GM23338 (cell line): ENCODE results near the gene NCR2. TPM values are rescaled to one million over a fixed set of nuclear protein-coding genes. Genes with fewer than 3 reads are reported as not detected.

ENCODE experiments used
- ATAC-seq: fragments of 200-7000 bp; cut with Tn5 transposase; 3 replicates; pipeline ENCODE4 v1.9.1; 2020
- DNase-seq: peaks from one replicate; pipeline ENCODE4 v3.0.0-alpha.2; 2015; ENCODE audit warnings: low spot score
- H2AFZ ChIP-seq: fragments of 200-600 bp; sonication (generic); 2 replicates; pipeline ENCODE4 v1.8.0; 2016; ENCODE audit warnings: antibody characterized with exemption, mild to moderate bottlenecking, moderate library complexity
- H3F3A ChIP-seq: fragments of 200-600 bp; sonication (generic); replicated peaks from 2 replicates; pipeline ENCODE4 v1.8.0; 2017; ENCODE audit warnings: antibody characterized with exemption, mixed run types, low read depth
- H3K27ac ChIP-seq: fragments of 200-600 bp; sonication (generic); 2 replicates; pipeline ENCODE4 v1.6.1; 2016; ENCODE audit warnings: low read depth
- H3K27me3 ChIP-seq: fragments of 200-600 bp; sonication (generic); 2 replicates; pipeline ENCODE4 v1.8.0; 2016; ENCODE audit warnings: mild to moderate bottlenecking, mixed run types, moderate library complexity; ENCODE audit not compliant: insufficient read depth
- H3K36me3 ChIP-seq: fragments of 200-600 bp; sonication (generic); 2 replicates; pipeline ENCODE4 v1.8.0; 2016; ENCODE audit warnings: mild to moderate bottlenecking; ENCODE audit not compliant: insufficient read depth
- H3K4me1 ChIP-seq: fragments of 200-600 bp; sonication (generic); 2 replicates; pipeline ENCODE4 v1.8.0; 2016; ENCODE audit warnings: mild to moderate bottlenecking, moderate library complexity; ENCODE audit not compliant: insufficient read depth
- H3K4me2 ChIP-seq: fragments of 200-600 bp; sonication (generic); 2 replicates; pipeline ENCODE4 v1.7.1; 2017; ENCODE audit warnings: mixed run types
- H3K4me3 ChIP-seq: fragments of 200-600 bp; sonication (generic); 2 replicates; pipeline ENCODE4 v1.6.1; 2016; ENCODE audit warnings: mixed run types
- H3K79me2 ChIP-seq: fragments of 200-600 bp; sonication (generic); replicated peaks from 2 replicates; pipeline ENCODE4 v1.8.0; 2017; ENCODE audit warnings: mild to moderate bottlenecking; ENCODE audit not compliant: insufficient read depth
- H3K9me2 ChIP-seq: fragments of 200-600 bp; sonication (generic); 2 replicates; pipeline ENCODE4 v1.8.0; 2017; ENCODE audit not compliant: insufficient read depth
- H4K20me1 ChIP-seq: fragments of 200-600 bp; sonication (generic); replicated peaks from 2 replicates; pipeline ENCODE4 v1.8.0; 2017; ENCODE audit warnings: mild to moderate bottlenecking; ENCODE audit not compliant: insufficient read depth
- H3K27ac Mint-ChIP-seq: 2 replicates; pipeline ENCODE4 v1.8.0; 2020; ENCODE audit warnings: inconsistent platforms, mild to moderate bottlenecking, moderate library complexity, mixed read lengths
- H3K27me3 Mint-ChIP-seq: 3 replicates; pipeline ENCODE4 v1.8.0; 2022; ENCODE audit warnings: low read depth, mild to moderate bottlenecking, moderate library complexity, mixed read lengths, inconsistent platforms; ENCODE audit not compliant: insufficient read depth, poor library complexity
- H3K36me3 Mint-ChIP-seq: 3 replicates; pipeline ENCODE4 v1.8.0; 2021; ENCODE audit warnings: low read depth, mild to moderate bottlenecking, inconsistent platforms, moderate library complexity, mixed read lengths
- H3K4me1 Mint-ChIP-seq: 3 replicates; pipeline ENCODE4 v1.8.0; 2020; ENCODE audit warnings: mild to moderate bottlenecking, inconsistent platforms, mixed read lengths
- H3K4me3 Mint-ChIP-seq: 3 replicates; pipeline ENCODE4 v1.8.0; 2021; ENCODE audit warnings: moderate library complexity, mild to moderate bottlenecking, inconsistent platforms, mixed read lengths
- H3K9me3 Mint-ChIP-seq: 3 replicates; pipeline ENCODE4 v1.8.0; 2020; ENCODE audit warnings: moderate library complexity, mild to moderate bottlenecking, inconsistent platforms, mixed read lengths
- CREB1 ChIP-seq: fragments of 250-450 bp; sonication (Bioruptor Pico); IDR thresholded peaks from 2 replicates; pipeline ENCODE4 v1.5.0; 2020; ENCODE audit warnings: low read depth, mild to moderate bottlenecking, moderate library complexity
- ETS1 ChIP-seq: IDR thresholded peaks from 2 replicates; pipeline ENCODE4 v1.6.1; 2016; ENCODE audit warnings: antibody characterized with exemption
- EZH2 ChIP-seq: fragments of 200-600 bp; sonication (generic); IDR thresholded peaks from one replicate; pipeline ENCODE4 v1.8.0; 2017; ENCODE audit warnings: antibody characterized with exemption, mild to moderate bottlenecking, low read depth; ENCODE audit not compliant: unreplicated experiment
- EZH2phosphoT487 ChIP-seq: fragments of 200-600 bp; sonication (generic); IDR thresholded peaks from one replicate; pipeline ENCODE4 v1.8.1; 2018; ENCODE audit warnings: antibody characterized with exemption; ENCODE audit not compliant: unreplicated experiment
- JUNB ChIP-seq: IDR thresholded peaks from one replicate; pipeline ENCODE4 v1.6.1; 2016; ENCODE audit warnings: antibody characterized with exemption; ENCODE audit not compliant: unreplicated experiment
- NANOG ChIP-seq: IDR thresholded peaks from 2 replicates; pipeline ENCODE4 v1.6.1; 2016; ENCODE audit warnings: antibody characterized with exemption, borderline replicate concordance
- POLR2AphosphoS5 ChIP-seq: IDR thresholded peaks from 2 replicates; pipeline ENCODE4 v1.6.1; 2016; ENCODE audit warnings: antibody characterized with exemption, low read depth
- STAT1 ChIP-seq: IDR thresholded peaks from one replicate; pipeline ENCODE4 v1.6.1; 2016; ENCODE audit warnings: antibody characterized with exemption; ENCODE audit not compliant: unreplicated experiment
- ZNF114 ChIP-seq: fragments of 250-450 bp; sonication (Bioruptor Pico); IDR thresholded peaks from 2 replicates; pipeline ENCODE4 v1.5.0; 2020; ENCODE audit warnings: mild to moderate bottlenecking, moderate library complexity
- ZNF331 ChIP-seq: fragments of 250-450 bp; sonication (Bioruptor Pico); IDR thresholded peaks from 2 replicates; pipeline ENCODE4 v1.5.0; 2020; ENCODE audit warnings: low read depth, mild to moderate bottlenecking, moderate library complexity
- polyA plus RNA-seq: library from polyadenylated mRNA; unstranded; fragments of >200 nt; fragmentation: Nextera tagmentation; extraction: Ambion mirVana; gene quantifications from 2 replicates; pipeline ENCODE4 v1.2.1, GENCODE V29; 2016
- total RNA-seq: library from RNA; depleted of rRNA; stranded (reverse); fragments of >200 nt; shearing (Covaris generic); gene quantifications from 2 replicates; pipeline ENCODE4 v1.2.3, GENCODE V29; 2014
- TF ChIP-seq, protein P1 (sequence below), 2 experiments: fragments of 200-600 bp in 1 of 2; sonication (generic) in 1 of 2; conservative IDR thresholded peaks; 2 replicates each; pipeline versions ENCODE4 v1.5.1 to v1.6.1; 2016 to 2017; ENCODE audit warnings: antibody characterized with exemption in 2 of 2, low read depth in 2 of 2, mild to moderate bottlenecking in 2 of 2, moderate library complexity in 1 of 2
- TF ChIP-seq, protein P2 (sequence below): fragments of 250-450 bp; sonication (Bioruptor Pico); IDR thresholded peaks from 2 replicates; pipeline ENCODE4 v1.5.0; 2020; ENCODE audit warnings: mild to moderate bottlenecking, moderate library complexity
- TF ChIP-seq, protein P3 (sequence below): IDR thresholded peaks from one replicate; pipeline ENCODE4 v1.6.1; 2018; ENCODE audit warnings: antibody characterized with exemption; ENCODE audit not compliant: unreplicated experiment

NCR2 gene
- total and polyA plus RNA-seq, 2 experiments from 2014 or later: not detected

GRCh38 chr6:41352907-41353306, 17.5 kb downstream of the NCR2 start:
- H3K27ac ChIP-seq: no peak overlapping the region
- DNase-seq (no peak), ATAC-seq (no peak)
- H3K36me3 ChIP-seq: 0 out of 2 replicates have a peak, but pooled peaks cover 4% of the 10 kb centered on the region
- no peaks in the 10 kb centered on the region for H3K27me3 ChIP-seq
- Mint-ChIP-seq H3K27me3 (peaks cover 3% of the 10 kb centered on the region), H3K36me3 (peaks cover 7% of the 10 kb centered on the region; the same call in 2 of the 3 replicates), H3K27ac (no peak overlapping the region), H3K4me1 (no peaks in the 10 kb centered on the region; the same call in 2 of the 3 replicates), H3K4me3 (no peak overlapping the region), H3K9me3 (peaks cover 13% of the 10 kb centered on the region)
- H4K20me1 ChIP-seq: no peaks in the 10 kb centered on the region
- no peak overlapping the region for H3K4me2 ChIP-seq
- H3K4me3 ChIP-seq: no peak overlapping the region
- no peak overlapping the region for H2AFZ ChIP-seq
- no peaks in the 10 kb centered on the region for H3K4me1 ChIP-seq
- no peaks in the 10 kb centered on the region for H3K9me2 ChIP-seq
- no peaks in the 10 kb centered on the region for H3K79me2 ChIP-seq
- no peaks in the 10 kb centered on the region for H3F3A ChIP-seq
- TF ChIP-seq JUNB (no peak), STAT1 (no peak), CREB1 (CRISPR knock-in tag) (no peak), EZH2 (no peak), EZH2phosphoT487 (no peak), POLR2AphosphoS5 (no peak), NANOG (no peak), ZNF114 (CRISPR knock-in tag) (no peak), ETS1 (no peak), ZNF331 (no peak)
- TF ChIP-seq, protein P1, sequence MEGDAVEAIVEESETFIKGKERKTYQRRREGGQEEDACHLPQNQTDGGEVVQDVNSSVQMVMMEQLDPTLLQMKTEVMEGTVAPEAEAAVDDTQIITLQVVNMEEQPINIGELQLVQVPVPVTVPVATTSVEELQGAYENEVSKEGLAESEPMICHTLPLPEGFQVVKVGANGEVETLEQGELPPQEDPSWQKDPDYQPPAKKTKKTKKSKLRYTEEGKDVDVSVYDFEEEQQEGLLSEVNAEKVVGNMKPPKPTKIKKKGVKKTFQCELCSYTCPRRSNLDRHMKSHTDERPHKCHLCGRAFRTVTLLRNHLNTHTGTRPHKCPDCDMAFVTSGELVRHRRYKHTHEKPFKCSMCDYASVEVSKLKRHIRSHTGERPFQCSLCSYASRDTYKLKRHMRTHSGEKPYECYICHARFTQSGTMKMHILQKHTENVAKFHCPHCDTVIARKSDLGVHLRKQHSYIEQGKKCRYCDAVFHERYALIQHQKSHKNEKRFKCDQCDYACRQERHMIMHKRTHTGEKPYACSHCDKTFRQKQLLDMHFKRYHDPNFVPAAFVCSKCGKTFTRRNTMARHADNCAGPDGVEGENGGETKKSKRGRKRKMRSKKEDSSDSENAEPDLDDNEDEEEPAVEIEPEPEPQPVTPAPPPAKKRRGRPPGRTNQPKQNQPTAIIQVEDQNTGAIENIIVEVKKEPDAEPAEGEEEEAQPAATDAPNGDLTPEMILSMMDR (conservative IDR thresholded peaks at IDR 0.05; ENCODE audit: low read depth in 2 of 2): no peak
- TF ChIP-seq, protein P2, sequence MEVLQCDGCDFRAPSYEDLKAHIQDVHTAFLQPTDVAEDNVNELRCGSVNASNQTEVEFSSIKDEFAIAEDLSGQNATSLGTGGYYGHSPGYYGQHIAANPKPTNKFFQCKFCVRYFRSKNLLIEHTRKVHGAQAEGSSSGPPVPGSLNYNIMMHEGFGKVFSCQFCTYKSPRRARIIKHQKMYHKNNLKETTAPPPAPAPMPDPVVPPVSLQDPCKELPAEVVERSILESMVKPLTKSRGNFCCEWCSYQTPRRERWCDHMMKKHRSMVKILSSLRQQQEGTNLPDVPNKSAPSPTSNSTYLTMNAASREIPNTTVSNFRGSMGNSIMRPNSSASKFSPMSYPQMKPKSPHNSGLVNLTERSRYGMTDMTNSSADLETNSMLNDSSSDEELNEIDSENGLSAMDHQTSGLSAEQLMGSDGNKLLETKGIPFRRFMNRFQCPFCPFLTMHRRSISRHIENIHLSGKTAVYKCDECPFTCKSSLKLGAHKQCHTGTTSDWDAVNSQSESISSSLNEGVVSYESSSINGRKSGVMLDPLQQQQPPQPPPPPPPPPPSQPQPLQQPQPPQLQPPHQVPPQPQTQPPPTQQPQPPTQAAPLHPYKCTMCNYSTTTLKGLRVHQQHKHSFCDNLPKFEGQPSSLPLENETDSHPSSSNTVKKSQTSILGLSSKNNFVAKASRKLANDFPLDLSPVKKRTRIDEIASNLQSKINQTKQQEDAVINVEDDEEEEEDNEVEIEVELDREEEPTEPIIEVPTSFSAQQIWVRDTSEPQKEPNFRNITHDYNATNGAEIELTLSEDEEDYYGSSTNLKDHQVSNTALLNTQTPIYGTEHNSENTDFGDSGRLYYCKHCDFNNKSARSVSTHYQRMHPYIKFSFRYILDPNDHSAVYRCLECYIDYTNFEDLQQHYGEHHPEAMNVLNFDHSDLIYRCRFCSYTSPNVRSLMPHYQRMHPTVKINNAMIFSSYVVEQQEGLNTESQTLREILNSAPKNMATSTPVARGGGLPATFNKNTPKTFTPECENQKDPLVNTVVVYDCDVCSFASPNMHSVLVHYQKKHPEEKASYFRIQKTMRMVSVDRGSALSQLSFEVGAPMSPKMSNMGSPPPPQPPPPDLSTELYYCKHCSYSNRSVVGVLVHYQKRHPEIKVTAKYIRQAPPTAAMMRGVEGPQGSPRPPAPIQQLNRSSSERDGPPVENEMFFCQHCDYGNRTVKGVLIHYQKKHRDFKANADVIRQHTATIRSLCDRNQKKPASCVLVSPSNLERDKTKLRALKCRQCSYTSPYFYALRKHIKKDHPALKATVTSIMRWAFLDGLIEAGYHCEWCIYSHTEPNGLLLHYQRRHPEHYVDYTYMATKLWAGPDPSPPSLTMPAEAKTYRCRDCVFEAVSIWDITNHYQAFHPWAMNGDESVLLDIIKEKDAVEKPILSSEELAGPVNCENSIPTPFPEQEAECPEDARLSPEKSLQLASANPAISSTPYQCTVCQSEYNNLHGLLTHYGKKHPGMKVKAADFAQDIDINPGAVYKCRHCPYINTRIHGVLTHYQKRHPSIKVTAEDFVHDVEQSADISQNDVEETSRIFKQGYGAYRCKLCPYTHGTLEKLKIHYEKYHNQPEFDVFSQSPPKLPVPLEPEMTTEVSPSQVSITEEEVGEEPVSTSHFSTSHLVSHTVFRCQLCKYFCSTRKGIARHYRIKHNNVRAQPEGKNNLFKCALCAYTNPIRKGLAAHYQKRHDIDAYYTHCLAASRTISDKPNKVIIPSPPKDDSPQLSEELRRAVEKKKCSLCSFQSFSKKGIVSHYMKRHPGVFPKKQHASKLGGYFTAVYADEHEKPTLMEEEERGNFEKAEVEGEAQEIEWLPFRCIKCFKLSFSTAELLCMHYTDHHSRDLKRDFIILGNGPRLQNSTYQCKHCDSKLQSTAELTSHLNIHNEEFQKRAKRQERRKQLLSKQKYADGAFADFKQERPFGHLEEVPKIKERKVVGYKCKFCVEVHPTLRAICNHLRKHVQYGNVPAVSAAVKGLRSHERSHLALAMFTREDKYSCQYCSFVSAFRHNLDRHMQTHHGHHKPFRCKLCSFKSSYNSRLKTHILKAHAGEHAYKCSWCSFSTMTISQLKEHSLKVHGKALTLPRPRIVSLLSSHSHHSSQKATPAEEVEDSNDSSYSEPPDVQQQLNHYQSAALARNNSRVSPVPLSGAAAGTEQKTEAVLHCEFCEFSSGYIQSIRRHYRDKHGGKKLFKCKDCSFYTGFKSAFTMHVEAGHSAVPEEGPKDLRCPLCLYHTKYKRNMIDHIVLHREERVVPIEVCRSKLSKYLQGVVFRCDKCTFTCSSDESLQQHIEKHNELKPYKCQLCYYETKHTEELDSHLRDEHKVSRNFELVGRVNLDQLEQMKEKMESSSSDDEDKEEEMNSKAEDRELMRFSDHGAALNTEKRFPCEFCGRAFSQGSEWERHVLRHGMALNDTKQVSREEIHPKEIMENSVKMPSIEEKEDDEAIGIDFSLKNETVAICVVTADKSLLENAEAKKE (CRISPR knock-in tag): no peak
- TF ChIP-seq, protein P3, sequence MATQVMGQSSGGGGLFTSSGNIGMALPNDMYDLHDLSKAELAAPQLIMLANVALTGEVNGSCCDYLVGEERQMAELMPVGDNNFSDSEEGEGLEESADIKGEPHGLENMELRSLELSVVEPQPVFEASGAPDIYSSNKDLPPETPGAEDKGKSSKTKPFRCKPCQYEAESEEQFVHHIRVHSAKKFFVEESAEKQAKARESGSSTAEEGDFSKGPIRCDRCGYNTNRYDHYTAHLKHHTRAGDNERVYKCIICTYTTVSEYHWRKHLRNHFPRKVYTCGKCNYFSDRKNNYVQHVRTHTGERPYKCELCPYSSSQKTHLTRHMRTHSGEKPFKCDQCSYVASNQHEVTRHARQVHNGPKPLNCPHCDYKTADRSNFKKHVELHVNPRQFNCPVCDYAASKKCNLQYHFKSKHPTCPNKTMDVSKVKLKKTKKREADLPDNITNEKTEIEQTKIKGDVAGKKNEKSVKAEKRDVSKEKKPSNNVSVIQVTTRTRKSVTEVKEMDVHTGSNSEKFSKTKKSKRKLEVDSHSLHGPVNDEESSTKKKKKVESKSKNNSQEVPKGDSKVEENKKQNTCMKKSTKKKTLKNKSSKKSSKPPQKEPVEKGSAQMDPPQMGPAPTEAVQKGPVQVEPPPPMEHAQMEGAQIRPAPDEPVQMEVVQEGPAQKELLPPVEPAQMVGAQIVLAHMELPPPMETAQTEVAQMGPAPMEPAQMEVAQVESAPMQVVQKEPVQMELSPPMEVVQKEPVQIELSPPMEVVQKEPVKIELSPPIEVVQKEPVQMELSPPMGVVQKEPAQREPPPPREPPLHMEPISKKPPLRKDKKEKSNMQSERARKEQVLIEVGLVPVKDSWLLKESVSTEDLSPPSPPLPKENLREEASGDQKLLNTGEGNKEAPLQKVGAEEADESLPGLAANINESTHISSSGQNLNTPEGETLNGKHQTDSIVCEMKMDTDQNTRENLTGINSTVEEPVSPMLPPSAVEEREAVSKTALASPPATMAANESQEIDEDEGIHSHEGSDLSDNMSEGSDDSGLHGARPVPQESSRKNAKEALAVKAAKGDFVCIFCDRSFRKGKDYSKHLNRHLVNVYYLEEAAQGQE: no peak
